GM23338 (cell line): ENCODE results near the gene HTR1D. TPM values are rescaled to one million over a fixed set of nuclear protein-coding genes. Genes with fewer than 3 reads are reported as not detected.

Experiments
- ATAC-seq: fragments of 200-7000 bp; cut with Tn5 transposase; 3 replicates; pipeline ENCODE4 v1.9.1; 2020
- DNase-seq: peaks from one replicate; pipeline ENCODE4 v3.0.0-alpha.2; 2015; ENCODE audit warnings: low spot score
- H2AFZ ChIP-seq: fragments of 200-600 bp; sonication (generic); 2 replicates; pipeline ENCODE4 v1.8.0; 2016; ENCODE audit warnings: antibody characterized with exemption, mild to moderate bottlenecking, moderate library complexity
- H3F3A ChIP-seq: fragments of 200-600 bp; sonication (generic); replicated peaks from 2 replicates; pipeline ENCODE4 v1.8.0; 2017; ENCODE audit warnings: antibody characterized with exemption, mixed run types, low read depth
- H3K27ac ChIP-seq: fragments of 200-600 bp; sonication (generic); 2 replicates; pipeline ENCODE4 v1.6.1; 2016; ENCODE audit warnings: low read depth
- H3K27me3 ChIP-seq: fragments of 200-600 bp; sonication (generic); 2 replicates; pipeline ENCODE4 v1.8.0; 2016; ENCODE audit warnings: mild to moderate bottlenecking, mixed run types, moderate library complexity; ENCODE audit not compliant: insufficient read depth
- H3K36me3 ChIP-seq: fragments of 200-600 bp; sonication (generic); 2 replicates; pipeline ENCODE4 v1.8.0; 2016; ENCODE audit warnings: mild to moderate bottlenecking; ENCODE audit not compliant: insufficient read depth
- H3K4me1 ChIP-seq: fragments of 200-600 bp; sonication (generic); 2 replicates; pipeline ENCODE4 v1.8.0; 2016; ENCODE audit warnings: mild to moderate bottlenecking, moderate library complexity; ENCODE audit not compliant: insufficient read depth
- H3K4me2 ChIP-seq: fragments of 200-600 bp; sonication (generic); 2 replicates; pipeline ENCODE4 v1.7.1; 2017; ENCODE audit warnings: mixed run types
- H3K4me3 ChIP-seq: fragments of 200-600 bp; sonication (generic); 2 replicates; pipeline ENCODE4 v1.6.1; 2016; ENCODE audit warnings: mixed run types
- H3K79me2 ChIP-seq: fragments of 200-600 bp; sonication (generic); replicated peaks from 2 replicates; pipeline ENCODE4 v1.8.0; 2017; ENCODE audit warnings: mild to moderate bottlenecking; ENCODE audit not compliant: insufficient read depth
- H3K9me2 ChIP-seq: fragments of 200-600 bp; sonication (generic); 2 replicates; pipeline ENCODE4 v1.8.0; 2017; ENCODE audit not compliant: insufficient read depth
- H4K20me1 ChIP-seq: fragments of 200-600 bp; sonication (generic); replicated peaks from 2 replicates; pipeline ENCODE4 v1.8.0; 2017; ENCODE audit warnings: mild to moderate bottlenecking; ENCODE audit not compliant: insufficient read depth
- H3K27ac Mint-ChIP-seq: 2 replicates; pipeline ENCODE4 v1.8.0; 2020; ENCODE audit warnings: inconsistent platforms, mild to moderate bottlenecking, moderate library complexity, mixed read lengths
- H3K27me3 Mint-ChIP-seq: 3 replicates; pipeline ENCODE4 v1.8.0; 2022; ENCODE audit warnings: low read depth, mild to moderate bottlenecking, moderate library complexity, mixed read lengths, inconsistent platforms; ENCODE audit not compliant: insufficient read depth, poor library complexity
- H3K36me3 Mint-ChIP-seq: 3 replicates; pipeline ENCODE4 v1.8.0; 2021; ENCODE audit warnings: low read depth, mild to moderate bottlenecking, inconsistent platforms, moderate library complexity, mixed read lengths
- H3K4me1 Mint-ChIP-seq: 3 replicates; pipeline ENCODE4 v1.8.0; 2020; ENCODE audit warnings: mild to moderate bottlenecking, inconsistent platforms, mixed read lengths
- H3K4me3 Mint-ChIP-seq: 3 replicates; pipeline ENCODE4 v1.8.0; 2021; ENCODE audit warnings: moderate library complexity, mild to moderate bottlenecking, inconsistent platforms, mixed read lengths
- H3K9me3 Mint-ChIP-seq: 3 replicates; pipeline ENCODE4 v1.8.0; 2020; ENCODE audit warnings: moderate library complexity, mild to moderate bottlenecking, inconsistent platforms, mixed read lengths
- CREB1 ChIP-seq: fragments of 250-450 bp; sonication (Bioruptor Pico); IDR thresholded peaks from 2 replicates; pipeline ENCODE4 v1.5.0; 2020; ENCODE audit warnings: low read depth, mild to moderate bottlenecking, moderate library complexity
- ETS1 ChIP-seq: IDR thresholded peaks from 2 replicates; pipeline ENCODE4 v1.6.1; 2016; ENCODE audit warnings: antibody characterized with exemption
- EZH2 ChIP-seq: fragments of 200-600 bp; sonication (generic); IDR thresholded peaks from one replicate; pipeline ENCODE4 v1.8.0; 2017; ENCODE audit warnings: antibody characterized with exemption, mild to moderate bottlenecking, low read depth; ENCODE audit not compliant: unreplicated experiment
- EZH2phosphoT487 ChIP-seq: fragments of 200-600 bp; sonication (generic); IDR thresholded peaks from one replicate; pipeline ENCODE4 v1.8.1; 2018; ENCODE audit warnings: antibody characterized with exemption; ENCODE audit not compliant: unreplicated experiment
- JUNB ChIP-seq: IDR thresholded peaks from one replicate; pipeline ENCODE4 v1.6.1; 2016; ENCODE audit warnings: antibody characterized with exemption; ENCODE audit not compliant: unreplicated experiment
- NANOG ChIP-seq: IDR thresholded peaks from 2 replicates; pipeline ENCODE4 v1.6.1; 2016; ENCODE audit warnings: antibody characterized with exemption, borderline replicate concordance
- POLR2AphosphoS5 ChIP-seq: IDR thresholded peaks from 2 replicates; pipeline ENCODE4 v1.6.1; 2016; ENCODE audit warnings: antibody characterized with exemption, low read depth
- STAT1 ChIP-seq: IDR thresholded peaks from one replicate; pipeline ENCODE4 v1.6.1; 2016; ENCODE audit warnings: antibody characterized with exemption; ENCODE audit not compliant: unreplicated experiment
- ZNF114 ChIP-seq: fragments of 250-450 bp; sonication (Bioruptor Pico); IDR thresholded peaks from 2 replicates; pipeline ENCODE4 v1.5.0; 2020; ENCODE audit warnings: mild to moderate bottlenecking, moderate library complexity
- ZNF331 ChIP-seq: fragments of 250-450 bp; sonication (Bioruptor Pico); IDR thresholded peaks from 2 replicates; pipeline ENCODE4 v1.5.0; 2020; ENCODE audit warnings: low read depth, mild to moderate bottlenecking, moderate library complexity
- ZNF462 ChIP-seq: fragments of 250-450 bp; sonication (Bioruptor Pico); IDR thresholded peaks from 2 replicates; pipeline ENCODE4 v1.5.0; 2020; ENCODE audit warnings: mild to moderate bottlenecking, moderate library complexity
- polyA plus RNA-seq: library from polyadenylated mRNA; unstranded; fragments of >200 nt; fragmentation: Nextera tagmentation; extraction: Ambion mirVana; gene quantifications from 2 replicates; pipeline ENCODE4 v1.2.1, GENCODE V29; 2016
- total RNA-seq: library from RNA; depleted of rRNA; stranded (reverse); fragments of >200 nt; shearing (Covaris generic); gene quantifications from 2 replicates; pipeline ENCODE4 v1.2.3, GENCODE V29; 2014
- TF ChIP-seq, protein P1 (sequence below): IDR thresholded peaks from one replicate; pipeline ENCODE4 v1.6.1; 2018; ENCODE audit warnings: antibody characterized with exemption; ENCODE audit not compliant: unreplicated experiment
- TF ChIP-seq, protein P2 (sequence below), 2 experiments: fragments of 200-600 bp in 1 of 2; sonication (generic) in 1 of 2; conservative IDR thresholded peaks; 2 replicates each; pipeline versions ENCODE4 v1.5.1 to v1.6.1; 2016 to 2017; ENCODE audit warnings: antibody characterized with exemption in 2 of 2, low read depth in 2 of 2, mild to moderate bottlenecking in 2 of 2, moderate library complexity in 1 of 2

The HTR1D gene
- total and polyA plus RNA-seq, 2 experiments from 2014 or later: 2.4 to 4.1 TPM

DNA sequence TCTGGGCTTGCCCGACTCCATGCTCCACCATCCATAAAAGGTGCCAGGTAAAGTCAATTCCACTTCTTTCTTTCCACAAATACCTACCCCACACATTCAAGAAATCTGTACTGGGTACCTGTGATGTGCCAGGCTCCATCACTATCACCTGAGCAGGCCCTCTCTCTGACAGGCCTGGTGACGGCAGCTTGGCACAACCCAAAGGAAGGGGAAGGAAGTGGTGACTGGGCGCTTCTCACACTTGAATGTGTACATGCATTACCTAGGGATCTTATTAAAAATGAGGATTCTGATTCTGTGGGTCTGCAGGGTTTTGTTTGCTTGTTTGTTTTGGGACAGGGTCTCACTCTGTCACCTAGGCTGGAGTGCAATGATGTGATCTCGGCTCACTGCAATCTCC is 7.5 kb downstream of the HTR1D start:
- Mint-ChIP-seq H3K27me3 (peaks cover 1% of the 10 kb centered on the region), H3K9me3 (no peaks in the 10 kb centered on the region), H3K4me1 (peaks cover 4% of the 10 kb centered on the region), H3K36me3 (peaks cover 2% of the 10 kb centered on the region; the same call in 1 of the 3 replicates), H3K27ac (no peak overlapping the region), H3K4me3 (no peak overlapping the region)
- no peak for TF ChIP-seq STAT1
- TF ChIP-seq, protein P1, sequence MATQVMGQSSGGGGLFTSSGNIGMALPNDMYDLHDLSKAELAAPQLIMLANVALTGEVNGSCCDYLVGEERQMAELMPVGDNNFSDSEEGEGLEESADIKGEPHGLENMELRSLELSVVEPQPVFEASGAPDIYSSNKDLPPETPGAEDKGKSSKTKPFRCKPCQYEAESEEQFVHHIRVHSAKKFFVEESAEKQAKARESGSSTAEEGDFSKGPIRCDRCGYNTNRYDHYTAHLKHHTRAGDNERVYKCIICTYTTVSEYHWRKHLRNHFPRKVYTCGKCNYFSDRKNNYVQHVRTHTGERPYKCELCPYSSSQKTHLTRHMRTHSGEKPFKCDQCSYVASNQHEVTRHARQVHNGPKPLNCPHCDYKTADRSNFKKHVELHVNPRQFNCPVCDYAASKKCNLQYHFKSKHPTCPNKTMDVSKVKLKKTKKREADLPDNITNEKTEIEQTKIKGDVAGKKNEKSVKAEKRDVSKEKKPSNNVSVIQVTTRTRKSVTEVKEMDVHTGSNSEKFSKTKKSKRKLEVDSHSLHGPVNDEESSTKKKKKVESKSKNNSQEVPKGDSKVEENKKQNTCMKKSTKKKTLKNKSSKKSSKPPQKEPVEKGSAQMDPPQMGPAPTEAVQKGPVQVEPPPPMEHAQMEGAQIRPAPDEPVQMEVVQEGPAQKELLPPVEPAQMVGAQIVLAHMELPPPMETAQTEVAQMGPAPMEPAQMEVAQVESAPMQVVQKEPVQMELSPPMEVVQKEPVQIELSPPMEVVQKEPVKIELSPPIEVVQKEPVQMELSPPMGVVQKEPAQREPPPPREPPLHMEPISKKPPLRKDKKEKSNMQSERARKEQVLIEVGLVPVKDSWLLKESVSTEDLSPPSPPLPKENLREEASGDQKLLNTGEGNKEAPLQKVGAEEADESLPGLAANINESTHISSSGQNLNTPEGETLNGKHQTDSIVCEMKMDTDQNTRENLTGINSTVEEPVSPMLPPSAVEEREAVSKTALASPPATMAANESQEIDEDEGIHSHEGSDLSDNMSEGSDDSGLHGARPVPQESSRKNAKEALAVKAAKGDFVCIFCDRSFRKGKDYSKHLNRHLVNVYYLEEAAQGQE: no peak
- TF ChIP-seq EZH2phosphoT487: no peak
- TF ChIP-seq ZNF462: no peak
- TF ChIP-seq POLR2AphosphoS5: no peak
- TF ChIP-seq ZNF114: no peak
- no peak for TF ChIP-seq ZNF331 (CRISPR knock-in tag)
- TF ChIP-seq JUNB: no peak
- no peak for TF ChIP-seq EZH2
- no peak for TF ChIP-seq ETS1
- no peak for TF ChIP-seq NANOG
- TF ChIP-seq, protein P2, sequence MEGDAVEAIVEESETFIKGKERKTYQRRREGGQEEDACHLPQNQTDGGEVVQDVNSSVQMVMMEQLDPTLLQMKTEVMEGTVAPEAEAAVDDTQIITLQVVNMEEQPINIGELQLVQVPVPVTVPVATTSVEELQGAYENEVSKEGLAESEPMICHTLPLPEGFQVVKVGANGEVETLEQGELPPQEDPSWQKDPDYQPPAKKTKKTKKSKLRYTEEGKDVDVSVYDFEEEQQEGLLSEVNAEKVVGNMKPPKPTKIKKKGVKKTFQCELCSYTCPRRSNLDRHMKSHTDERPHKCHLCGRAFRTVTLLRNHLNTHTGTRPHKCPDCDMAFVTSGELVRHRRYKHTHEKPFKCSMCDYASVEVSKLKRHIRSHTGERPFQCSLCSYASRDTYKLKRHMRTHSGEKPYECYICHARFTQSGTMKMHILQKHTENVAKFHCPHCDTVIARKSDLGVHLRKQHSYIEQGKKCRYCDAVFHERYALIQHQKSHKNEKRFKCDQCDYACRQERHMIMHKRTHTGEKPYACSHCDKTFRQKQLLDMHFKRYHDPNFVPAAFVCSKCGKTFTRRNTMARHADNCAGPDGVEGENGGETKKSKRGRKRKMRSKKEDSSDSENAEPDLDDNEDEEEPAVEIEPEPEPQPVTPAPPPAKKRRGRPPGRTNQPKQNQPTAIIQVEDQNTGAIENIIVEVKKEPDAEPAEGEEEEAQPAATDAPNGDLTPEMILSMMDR (conservative IDR thresholded peaks at IDR 0.05; ENCODE audit: low read depth in 2 of 2): no peak
- TF ChIP-seq CREB1 (CRISPR knock-in tag): no peak
- no peaks in the 10 kb centered on the region for H3K27me3 ChIP-seq
- H3K36me3 ChIP-seq: no peaks in the 10 kb centered on the region
- DNase-seq (no peak), ATAC-seq (no peak)
- H3K9me2 ChIP-seq: no peaks in the 10 kb centered on the region
- peaks cover 5% of the 10 kb centered on the region; the same call in 1 of the 2 replicates for H3K79me2 ChIP-seq
- H4K20me1 ChIP-seq: peaks cover 2% of the 10 kb centered on the region; the same call in 1 of the 2 replicates
- no peak overlapping the region for H3K27ac ChIP-seq
- no peak overlapping the region for H2AFZ ChIP-seq
- H3K4me1 ChIP-seq: no peaks in the 10 kb centered on the region; the same call in 1 of the 2 replicates
- no peaks in the 10 kb centered on the region for H3F3A ChIP-seq
- no peak overlapping the region for H3K4me3 ChIP-seq
- no peak overlapping the region for H3K4me2 ChIP-seq
